GM23338 (cell line): ENCODE results near the gene HNRNPC.

Source experiments
- CREB1 ChIP-seq: fragments of 250-450 bp; sonication (Bioruptor Pico); IDR thresholded peaks from 2 replicates; pipeline ENCODE4 v1.5.0; 2020; ENCODE audit warnings: low read depth, mild to moderate bottlenecking, moderate library complexity
- CTCF ChIP-seq, 2 experiments: fragments of 200-600 bp in 1 of 2; sonication (generic) in 1 of 2; conservative IDR thresholded peaks; 2 replicates each; pipeline versions ENCODE4 v1.5.1 to v1.6.1; 2016 to 2017; ENCODE audit warnings: antibody characterized with exemption in 2 of 2, low read depth in 2 of 2, mild to moderate bottlenecking in 2 of 2, moderate library complexity in 1 of 2
- EZH2 ChIP-seq: fragments of 200-600 bp; sonication (generic); IDR thresholded peaks from one replicate; pipeline ENCODE4 v1.8.0; 2017; ENCODE audit warnings: antibody characterized with exemption, mild to moderate bottlenecking, low read depth; ENCODE audit not compliant: unreplicated experiment
- EZH2phosphoT487 ChIP-seq: fragments of 200-600 bp; sonication (generic); IDR thresholded peaks from one replicate; pipeline ENCODE4 v1.8.1; 2018; ENCODE audit warnings: antibody characterized with exemption; ENCODE audit not compliant: unreplicated experiment
- JUNB ChIP-seq: IDR thresholded peaks from one replicate; pipeline ENCODE4 v1.6.1; 2016; ENCODE audit warnings: antibody characterized with exemption; ENCODE audit not compliant: unreplicated experiment
- NANOG ChIP-seq: IDR thresholded peaks from 2 replicates; pipeline ENCODE4 v1.6.1; 2016; ENCODE audit warnings: antibody characterized with exemption, borderline replicate concordance
- POLR2AphosphoS5 ChIP-seq: IDR thresholded peaks from 2 replicates; pipeline ENCODE4 v1.6.1; 2016; ENCODE audit warnings: antibody characterized with exemption, low read depth
- REST ChIP-seq: IDR thresholded peaks from one replicate; pipeline ENCODE4 v1.6.1; 2018; ENCODE audit warnings: antibody characterized with exemption; ENCODE audit not compliant: unreplicated experiment
- ZNF114 ChIP-seq: fragments of 250-450 bp; sonication (Bioruptor Pico); IDR thresholded peaks from 2 replicates; pipeline ENCODE4 v1.5.0; 2020; ENCODE audit warnings: mild to moderate bottlenecking, moderate library complexity
- ZNF462 ChIP-seq: fragments of 250-450 bp; sonication (Bioruptor Pico); IDR thresholded peaks from 2 replicates; pipeline ENCODE4 v1.5.0; 2020; ENCODE audit warnings: mild to moderate bottlenecking, moderate library complexity

- TF ChIP-seq EZH2 (no peak), CTCF (conservative IDR thresholded peaks at IDR 0.05; ENCODE audit: low read depth in 2 of 2) (no peak), EZH2phosphoT487 (no peak), POLR2AphosphoS5 (no peak), REST (no peak), NANOG (no peak), JUNB (no peak), CREB1 (CRISPR knock-in tag) (no peak), ZNF114 (CRISPR knock-in tag) (no peak), ZNF462 (no peak)
Observed at GRCh38 chr14:21201732-21202462, 67.3 kb downstream of the HNRNPC start.
